Measurements from ENCODE around the gene STAT6. TPM values are rescaled to one million over a fixed set of nuclear protein-coding genes. Genes with fewer than 3 reads are reported as not detected.

Gene STAT6
- total and polyA plus RNA-seq, 5 donors = 57.6 to 89.6 (median 82.8) TPM

DNA sequence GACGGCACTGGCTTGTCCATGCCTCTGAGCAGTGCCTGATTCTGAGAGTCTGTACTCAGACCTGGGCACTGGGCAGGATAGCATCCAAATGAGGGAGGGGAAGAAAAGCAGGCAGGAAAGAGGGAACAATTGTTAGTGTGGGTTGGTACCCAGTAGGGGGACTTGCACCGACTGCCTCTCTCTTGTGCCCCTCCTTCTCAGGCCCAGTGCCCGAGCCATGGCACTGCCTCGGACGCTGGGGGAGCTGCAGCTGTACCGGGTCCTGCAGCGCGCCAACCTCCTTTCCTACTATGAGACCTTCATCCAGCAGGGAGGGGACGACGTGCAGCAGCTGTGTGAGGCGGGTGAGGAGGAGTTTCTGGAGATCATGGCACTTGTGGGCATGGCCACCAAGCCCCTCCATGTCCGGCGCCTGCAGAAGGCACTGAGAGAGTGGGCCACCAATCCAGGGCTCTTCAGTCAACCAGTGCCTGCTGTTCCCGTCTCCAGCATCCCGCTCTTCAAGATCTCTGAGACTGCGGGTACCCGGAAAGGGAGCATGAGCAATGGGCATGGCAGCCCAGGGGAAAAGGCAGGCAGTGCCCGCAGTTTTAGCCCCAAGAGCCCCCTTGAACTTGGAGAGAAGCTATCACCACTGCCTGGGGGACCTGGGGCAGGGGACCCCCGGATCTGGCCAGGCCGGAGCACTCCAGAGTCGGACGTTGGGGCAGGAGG lies 20.1 kb downstream of the STAT6 start:
- intact Hi-C loops (cut with DNase I) = no loop called here
- WGBS = 54% methylated on average over 22 of the region's 22 CpGs
- no peaks in the 10 kb centered on the region for H3K27me3 ChIP-seq (ENCODE audit: control insufficient read depth, insufficient read depth)
- H3K4me3 ChIP-seq (ENCODE audit: low read length) = no peak overlapping the region
- H3K4me1 ChIP-seq (ENCODE audit: control insufficient read depth, insufficient read depth, low read length) = peaks cover 4% of the 10 kb centered on the region
- DNase-seq (peak in 2 of 3 donors; percentile 78), ATAC-seq (no peak)
- H3K9me3 ChIP-seq (ENCODE audit: control insufficient read depth, low read length) = no peaks in the 10 kb centered on the region
- no peak overlapping the region for H3K27ac ChIP-seq (ENCODE audit: low read length)

DNA sequence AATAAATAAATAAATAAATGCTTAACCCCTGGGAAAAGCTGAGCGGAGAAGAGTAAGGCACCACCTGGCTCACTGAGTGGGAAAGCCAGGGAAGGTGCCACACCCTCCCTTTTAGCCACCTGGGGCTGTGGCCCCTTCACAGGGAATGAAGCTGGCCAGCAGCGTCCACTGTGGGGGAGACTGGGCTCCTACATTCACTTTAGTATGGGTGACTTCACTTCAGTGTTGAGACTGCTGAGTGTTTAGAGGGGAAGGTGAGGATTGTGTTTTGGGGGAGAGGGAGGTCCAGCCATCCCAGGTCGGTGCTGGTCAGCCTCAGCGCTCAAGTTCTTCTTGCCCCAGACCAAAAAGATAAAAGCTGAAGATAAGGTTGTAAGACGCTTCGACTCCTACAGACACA lies 20.7 kb downstream of the STAT6 start:
- no peak for ATAC-seq
- peak in 1 of 3 donors; percentile 49 for DNase-seq
- Histone ChIP-seq H3K27ac (ENCODE audit: low read length) (peak overlapping the region; percentile 37), H3K9me3 (ENCODE audit: control insufficient read depth, low read length) (no peaks in the 10 kb centered on the region), H3K4me3 (ENCODE audit: low read length) (peak overlapping the region; percentile 74), H3K27me3 (ENCODE audit: control insufficient read depth, insufficient read depth) (no peaks in the 10 kb centered on the region), H3K4me1 (ENCODE audit: control insufficient read depth, insufficient read depth, low read length) (peaks cover 4% of the 10 kb centered on the region)
- intact Hi-C loops (cut with DNase I) = no loop called here
- WGBS = 33% methylated on average over 6 of the region's 6 CpGs

DNA sequence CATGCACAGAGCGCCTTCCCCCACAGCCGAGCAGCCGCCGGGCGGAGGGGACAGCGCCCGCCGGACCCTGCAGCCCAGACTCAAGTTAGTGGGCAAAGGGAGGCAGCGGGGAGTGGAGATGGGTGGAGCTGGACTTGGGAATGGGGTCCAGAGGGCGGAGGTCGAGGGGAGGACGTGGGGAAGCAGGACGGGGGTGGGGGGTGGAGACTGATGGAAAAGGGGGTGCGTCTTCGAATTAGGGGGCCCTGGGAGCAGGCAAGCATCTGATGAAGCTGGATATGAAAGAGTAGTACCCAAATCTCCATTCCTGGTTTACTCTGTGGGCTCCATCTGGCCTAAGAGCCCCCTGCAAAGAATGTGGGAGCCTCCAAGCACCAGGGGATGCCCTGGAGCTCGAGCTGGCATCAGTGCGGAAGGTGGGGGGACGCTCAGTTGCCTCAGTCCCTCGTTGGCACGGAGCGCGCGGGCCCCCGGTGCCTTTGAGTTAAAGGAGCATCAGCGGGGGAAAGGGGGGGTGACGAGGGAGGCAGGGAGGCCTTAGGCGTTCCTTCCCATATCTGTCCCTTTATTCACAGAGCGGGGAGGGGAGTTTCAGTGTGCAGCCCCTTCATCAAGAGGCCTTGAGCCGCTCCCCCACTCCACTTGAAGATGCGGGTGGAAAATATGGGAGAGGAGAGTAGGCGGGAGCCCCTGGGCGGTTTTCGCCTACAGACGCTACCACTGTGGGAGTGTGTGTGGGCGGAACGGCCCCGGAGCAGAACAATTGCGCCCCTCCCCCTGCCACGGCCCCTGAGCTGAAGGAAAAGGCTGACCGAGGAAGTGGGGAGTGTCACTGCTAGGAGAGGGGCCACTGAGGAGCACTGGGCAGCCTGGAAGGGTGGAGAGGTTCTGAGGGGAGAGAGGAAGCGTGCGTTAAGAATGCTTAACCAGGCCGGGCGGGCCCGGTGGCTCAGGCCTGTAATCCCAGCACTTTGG lies 21.6 kb downstream of the STAT6 start:
- H3K4me3 ChIP-seq (ENCODE audit: low read length) = peak overlapping the region; percentile 74
- peak; percentile 91 to 95 (median 94) for DNase-seq
- no peaks in the 10 kb centered on the region for H3K9me3 ChIP-seq (ENCODE audit: control insufficient read depth, low read length)
- WGBS = under 1% methylated on average over 45 of the region's 45 CpGs
- peak overlapping the region; percentile 89 for H3K27ac ChIP-seq (ENCODE audit: low read length)
- intact Hi-C loops (cut with DNase I) = no loop called here
- no peaks in the 10 kb centered on the region for H3K27me3 ChIP-seq (ENCODE audit: control insufficient read depth, insufficient read depth)
- peaks cover 4% of the 10 kb centered on the region for H3K4me1 ChIP-seq (ENCODE audit: control insufficient read depth, insufficient read depth, low read length)
- ATAC-seq = peak; percentile 12 to 47

DNA sequence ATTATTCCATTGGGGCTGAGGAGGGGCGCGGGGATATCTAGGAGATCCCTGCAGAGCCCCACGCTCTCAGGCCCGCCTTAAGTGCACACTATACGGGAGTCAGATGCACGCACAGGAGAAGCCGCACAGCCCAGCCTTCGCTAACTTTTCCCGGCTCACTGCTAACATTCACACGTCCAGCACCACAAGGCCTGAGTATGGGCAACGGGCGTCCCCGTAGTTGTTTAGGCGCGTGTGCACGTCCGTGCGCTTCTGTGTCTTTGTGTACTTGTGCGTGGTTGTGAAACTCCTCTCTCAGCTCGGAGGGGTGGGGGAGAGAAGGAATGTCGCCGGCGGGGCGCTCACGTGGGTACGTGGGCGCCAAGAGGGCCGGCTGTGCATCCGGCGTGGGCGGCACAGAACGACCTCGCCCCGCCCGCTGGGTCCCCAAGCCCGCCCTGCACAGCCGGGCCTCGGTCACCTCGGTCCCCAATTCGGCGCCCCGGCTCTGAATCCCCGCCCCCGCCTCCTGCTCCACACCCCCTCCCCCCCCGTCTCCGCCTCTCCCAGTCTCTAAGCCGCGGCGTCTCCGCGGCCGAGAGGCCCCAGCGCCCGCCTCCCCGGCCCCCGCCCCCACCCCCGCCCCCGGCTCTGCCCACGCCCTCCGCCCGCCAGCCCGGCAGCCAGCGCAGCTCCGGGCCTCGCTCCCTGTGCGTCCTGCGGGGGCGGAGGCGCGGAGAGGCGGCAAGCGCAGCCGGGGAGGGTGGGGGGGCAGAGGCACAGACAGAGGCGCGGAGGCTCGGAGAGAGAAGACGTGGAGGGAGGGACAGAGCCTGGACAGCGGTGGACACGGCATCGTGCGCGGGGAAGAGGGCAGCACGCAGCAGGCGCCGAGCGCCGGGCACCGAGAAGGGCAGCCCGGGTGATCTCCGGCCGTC lies 22.6 kb downstream of the STAT6 start, which contains the start of gene NAB2:
TSS of gene NAB2 (plus strand) at position 761 of the 917 bp plus-strand sequence. CDS start 158 bp downstream, outside the sequence.
- peak; percentile 97 to 99 (median 99) for DNase-seq
- Histone ChIP-seq H3K27me3 (ENCODE audit: control insufficient read depth, insufficient read depth) (no peaks in the 10 kb centered on the region), H3K27ac (ENCODE audit: low read length) (peak within 1 kb of the TSS; percentile 100), H3K4me1 (ENCODE audit: control insufficient read depth, insufficient read depth, low read length) (peaks cover 4% of the 10 kb centered on the region), H3K9me3 (ENCODE audit: control insufficient read depth, low read length) (no peaks in the 10 kb centered on the region), H3K4me3 (ENCODE audit: low read length) (peak within 1 kb of the TSS; percentile 78)
- peak; percentile 78 to 85 for ATAC-seq
- under 1% methylated on average over 91 of the region's 91 CpGs for WGBS
- intact Hi-C loops (cut with DNase I) = no loop called here

DNA sequence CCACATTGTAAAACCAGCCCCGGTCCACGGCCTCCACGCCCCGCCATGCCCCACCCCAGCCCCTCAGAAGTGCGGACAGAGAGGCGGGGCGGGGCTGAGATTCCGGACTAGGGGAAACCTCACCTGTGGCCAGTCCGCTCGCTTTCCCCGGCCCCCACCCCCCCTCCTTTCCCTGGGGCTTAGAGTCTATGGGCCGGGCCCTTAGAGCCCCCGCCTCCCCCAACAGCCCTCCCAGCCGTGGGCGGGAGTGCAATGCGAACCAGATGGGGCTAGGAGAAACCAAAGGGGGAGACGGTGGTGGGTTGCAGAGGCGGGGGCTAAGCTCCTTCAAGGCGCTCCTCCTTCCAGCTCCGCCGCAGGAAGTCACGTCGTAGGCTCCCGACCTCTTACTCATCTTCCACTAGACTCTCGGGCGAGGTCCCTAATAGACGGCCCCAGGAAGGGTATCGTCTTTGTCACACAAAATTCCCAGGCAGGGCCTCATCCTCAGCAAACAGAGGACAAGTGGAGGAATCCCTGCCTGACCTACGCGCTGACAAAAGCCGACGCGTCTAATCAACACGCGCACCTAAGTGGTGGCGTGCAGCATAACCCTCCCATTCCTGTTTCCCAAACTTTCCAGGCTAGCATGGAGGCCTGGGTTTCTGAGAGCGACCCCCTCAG lies 23.3 kb downstream of the STAT6 start:
- peak overlapping the region; percentile 78 for H3K4me3 ChIP-seq (ENCODE audit: low read length)
- H3K4me1 ChIP-seq (ENCODE audit: control insufficient read depth, insufficient read depth, low read length) = peaks cover 4% of the 10 kb centered on the region
- WGBS = under 1% methylated on average over 37 of the region's 37 CpGs
- H3K27ac ChIP-seq (ENCODE audit: low read length) = peak overlapping the region; percentile 100
- no peaks in the 10 kb centered on the region for H3K9me3 ChIP-seq (ENCODE audit: control insufficient read depth, low read length)
- peak; percentile 65 to 73 for ATAC-seq
- no peaks in the 10 kb centered on the region for H3K27me3 ChIP-seq (ENCODE audit: control insufficient read depth, insufficient read depth)
- DNase-seq = peak; percentile 91 to 96 (median 96)
- intact Hi-C loops (cut with DNase I) = no loop called here

DNA sequence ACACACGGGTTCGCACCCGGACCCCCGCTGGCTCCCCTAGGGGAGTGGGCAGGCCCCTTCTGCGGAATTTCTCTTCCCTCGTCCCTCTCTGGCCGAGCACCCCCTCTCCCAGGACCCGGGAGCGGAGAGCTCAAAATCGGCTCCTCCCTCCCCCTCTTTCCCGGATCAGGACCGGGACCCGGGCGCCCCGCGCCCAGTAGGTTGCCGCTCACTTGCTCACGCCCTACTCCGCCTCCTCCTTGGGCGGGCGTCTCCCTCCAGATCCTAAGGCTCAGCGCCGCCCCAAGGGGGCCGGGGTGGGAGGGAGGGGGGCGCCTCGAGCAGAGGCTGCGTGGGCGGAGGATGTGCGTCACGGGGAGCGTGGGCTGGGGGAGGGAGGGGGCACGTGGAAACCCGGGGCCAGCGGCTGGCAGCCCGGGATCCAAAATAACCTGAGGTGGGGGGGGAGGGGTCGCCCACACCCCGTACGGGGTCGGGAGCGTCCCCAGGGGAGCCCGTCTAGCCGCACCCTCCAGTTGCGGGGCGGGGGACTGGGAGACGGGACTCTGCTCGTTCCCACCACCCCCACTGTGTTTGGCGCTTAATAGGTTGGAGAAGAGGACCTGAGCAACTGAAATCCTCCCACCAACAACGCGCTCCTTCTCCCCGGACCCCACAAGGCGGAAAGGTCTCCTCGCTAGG lies 24.0 kb downstream of the STAT6 start:
- H3K4me1 ChIP-seq (ENCODE audit: control insufficient read depth, insufficient read depth, low read length) = peaks cover 4% of the 10 kb centered on the region
- peak overlapping the region; percentile 78 for H3K4me3 ChIP-seq (ENCODE audit: low read length)
- no peaks in the 10 kb centered on the region for H3K27me3 ChIP-seq (ENCODE audit: control insufficient read depth, insufficient read depth)
- peak overlapping the region; percentile 100 for H3K27ac ChIP-seq (ENCODE audit: low read length)
- DNase-seq = peak; percentile 96 to 98 (median 98)
- intact Hi-C loops (cut with DNase I) = no loop called here
- no peaks in the 10 kb centered on the region for H3K9me3 ChIP-seq (ENCODE audit: control insufficient read depth, low read length)
- under 1% methylated on average over 52 of the region's 52 CpGs for WGBS
- ATAC-seq = peak; percentile 79 to 81

DNA sequence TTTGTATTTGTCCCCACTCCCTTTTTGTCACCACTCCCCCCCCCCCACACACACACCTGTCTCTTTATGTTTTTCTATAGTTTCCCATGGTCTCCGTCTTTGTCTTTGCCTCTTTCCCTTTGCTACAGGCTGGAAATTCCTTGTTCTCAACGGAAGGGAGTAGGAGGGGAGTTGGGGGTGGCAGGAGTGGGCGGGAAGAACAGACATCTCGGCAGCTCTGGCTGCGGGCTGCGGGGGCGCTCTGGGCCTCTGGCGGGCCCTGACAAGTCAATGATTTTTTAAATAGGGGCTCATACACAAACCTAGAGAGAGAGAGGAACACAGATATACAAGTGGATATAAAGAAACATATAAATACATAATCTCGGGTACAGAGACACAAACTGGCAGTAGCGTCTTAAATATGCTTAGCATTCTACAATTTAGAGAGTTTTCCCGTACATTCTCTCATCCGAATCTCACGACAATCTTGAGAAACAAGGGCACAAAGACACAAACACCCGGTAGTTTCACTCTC lies 24.6 kb downstream of the STAT6 start:
- ATAC-seq (peak; percentile 23 to 31), DNase-seq (peak; percentile 80 to 91 (median 90))
- H3K27me3 ChIP-seq (ENCODE audit: control insufficient read depth, insufficient read depth) = no peaks in the 10 kb centered on the region
- H3K9me3 ChIP-seq (ENCODE audit: control insufficient read depth, low read length) = no peaks in the 10 kb centered on the region
- peak overlapping the region; percentile 78 for H3K4me3 ChIP-seq (ENCODE audit: low read length)
- under 1% methylated on average over 14 of the region's 14 CpGs for WGBS
- peaks cover 4% of the 10 kb centered on the region for H3K4me1 ChIP-seq (ENCODE audit: control insufficient read depth, insufficient read depth, low read length)
- intact Hi-C loops (cut with DNase I) = no loop called here
- peak overlapping the region; percentile 96 for H3K27ac ChIP-seq (ENCODE audit: low read length)

DNA sequence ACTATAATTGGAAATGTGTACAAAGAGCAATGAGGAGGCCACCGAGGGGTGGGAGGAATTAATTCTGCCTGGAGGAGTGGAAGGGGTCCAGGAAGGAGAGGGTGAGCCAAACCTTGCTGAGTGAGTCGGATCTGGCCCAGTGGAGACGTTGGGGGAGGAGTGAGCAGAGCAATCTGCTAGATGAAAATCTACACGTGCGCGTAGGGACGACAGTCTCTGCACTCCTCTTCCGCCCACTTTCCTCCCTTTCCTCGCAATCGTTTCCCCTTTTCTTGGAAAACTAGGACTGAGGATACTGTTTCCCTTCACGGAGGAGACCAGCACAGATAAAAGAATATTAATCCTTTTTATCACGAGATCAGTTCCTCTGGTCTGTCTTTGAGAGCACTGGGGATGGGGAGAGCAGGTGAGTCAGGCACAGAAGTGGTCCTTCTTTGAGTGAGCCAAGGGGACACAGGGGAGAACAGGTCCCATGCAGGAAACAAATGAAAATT lies 25.1 kb downstream of the STAT6 start:
- peak; percentile 66 to 84 (median 75) for DNase-seq
- no peak for ATAC-seq
- peak overlapping the region; percentile 96 for H3K27ac ChIP-seq (ENCODE audit: low read length)
- H3K4me3 ChIP-seq (ENCODE audit: low read length) = peak overlapping the region; percentile 78
- H3K9me3 ChIP-seq (ENCODE audit: control insufficient read depth, low read length) = no peaks in the 10 kb centered on the region
- peaks cover 3% of the 10 kb centered on the region for H3K4me1 ChIP-seq (ENCODE audit: control insufficient read depth, insufficient read depth, low read length)
- no peaks in the 10 kb centered on the region for H3K27me3 ChIP-seq (ENCODE audit: control insufficient read depth, insufficient read depth)
- WGBS = 12% methylated on average over 12 of the region's 12 CpGs
- intact Hi-C loops (cut with DNase I) = no loop called here

DNA sequence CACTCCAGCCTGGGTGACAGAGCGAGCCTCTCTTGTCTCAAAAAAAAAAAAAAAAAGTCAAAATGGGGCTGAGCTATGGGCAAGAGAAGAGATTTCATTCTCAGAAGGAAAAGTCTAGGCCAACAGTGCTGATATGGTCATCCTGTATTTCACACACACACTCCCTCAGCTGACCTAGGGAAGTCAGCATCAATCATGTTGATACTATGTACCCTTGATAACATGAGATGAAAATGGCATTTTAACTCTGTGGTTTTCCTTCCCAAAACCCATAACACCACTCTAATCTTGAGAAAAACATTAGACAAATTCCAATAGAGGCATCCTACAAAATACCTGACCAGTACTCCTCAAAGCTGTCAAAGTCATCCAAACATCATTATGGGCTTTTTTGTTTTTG lies 30.3 kb downstream of the STAT6 start:
- intact Hi-C loops (cut with DNase I) = no loop called here
- DNase-seq = no peak
- no peaks in the 10 kb centered on the region for H3K4me1 ChIP-seq (ENCODE audit: control insufficient read depth, insufficient read depth, low read length)
- 100% methylated on average over 1 of the region's 1 CpG for WGBS
- H3K9me3 ChIP-seq (ENCODE audit: control insufficient read depth, low read length) = no peaks in the 10 kb centered on the region
- ATAC-seq = no peak
- no peak overlapping the region for H3K27ac ChIP-seq (ENCODE audit: low read length)
- H3K27me3 ChIP-seq (ENCODE audit: control insufficient read depth, insufficient read depth) = no peaks in the 10 kb centered on the region
- H3K4me3 ChIP-seq (ENCODE audit: low read length) = no peak overlapping the region

Measured in right cardiac atrium (tissue), 5 donors.